22Rv1 (cell line): Measurements from ENCODE around the gene MALSU1.

Source experiments
- CTCF ChIP-seq: fragments of 450-650 bp; IDR thresholded peaks from 2 replicates; pipeline ENCODE4 v1.5.1; 2017; ENCODE audit warnings: mild to moderate bottlenecking
- ZFX ChIP-seq: fragments of 450-650 bp; IDR thresholded peaks from 2 replicates; pipeline ENCODE4 v1.6.1; 2017; ENCODE audit warnings: antibody characterized with exemption, borderline replicate concordance

- TF ChIP-seq CTCF (no peak), ZFX (no peak)
Observed at GRCh38 chr7:23353172-23353571, 54.0 kb downstream of the MALSU1 start.
